ENCODE results near the gene SLF2. TPM values are rescaled to one million over a fixed set of nuclear protein-coding genes. Genes with fewer than 3 reads are reported as not detected.

Gene SLF2
- total and polyA plus RNA-seq, 2 donors from 2014 or later: 6.7 to 29.6 TPM

DNA sequence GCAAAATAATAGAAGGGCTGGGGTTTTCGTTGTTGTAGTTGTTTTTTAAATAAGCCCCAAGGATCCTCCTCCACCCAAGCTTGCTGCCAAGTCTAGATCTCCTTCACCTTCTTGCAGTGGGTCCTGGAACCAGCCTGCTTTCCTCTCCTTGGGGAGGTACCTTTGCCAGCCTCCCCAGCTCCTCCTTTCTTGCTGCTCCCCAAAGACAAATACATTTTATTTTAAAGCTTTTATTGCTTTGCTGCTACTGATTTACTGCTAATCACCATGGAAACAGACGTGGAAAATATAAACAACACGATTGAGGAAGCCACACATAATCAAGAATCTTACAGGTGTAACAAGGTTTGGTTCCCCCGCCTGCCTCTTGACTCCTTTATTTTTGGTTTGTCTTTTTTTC lies 17.4 kb upstream of the SLF2 start:
- H3K27me3 ChIP-seq (ENCODE audit: control insufficient read depth, insufficient read depth, low read length): no peaks in the 10 kb centered on the region
- intact Hi-C loops (cut with DNase I): no loop called here
- no peaks in the 10 kb centered on the region for H3K4me1 ChIP-seq (ENCODE audit: control insufficient read depth in 2 of 3, insufficient read depth in 2 of 3, low read depth in 1 of 3, low read length in 3 of 3)
- no peak for TF ChIP-seq CTCF (IDR thresholded peaks at IDR 0.05; ENCODE audit: borderline replicate concordance, extremely low read depth, insufficient read depth)
- H3K36me3 ChIP-seq (ENCODE audit: control insufficient read depth in 2 of 3, insufficient read depth in 3 of 3, low read length in 3 of 3): no peaks in the 10 kb centered on the region
- H3K4me3 ChIP-seq (ENCODE audit: low read length in 3 of 3): no peak overlapping the region
- H3K9me3 ChIP-seq (ENCODE audit: control insufficient read depth in 2 of 3, insufficient read depth in 1 of 3, low read length in 3 of 3): no peaks in the 10 kb centered on the region
- H3K27ac ChIP-seq (ENCODE audit: low read depth in 2 of 2, low read length in 2 of 2): no peak overlapping the region
- peak in 3 of 5 donors; percentile 55 to 93 (median 84) for DNase-seq
- no peak for FAIRE-seq
- no peak overlapping the region for H3K9ac ChIP-seq (ENCODE audit: low read length in 3 of 3)

DNA sequence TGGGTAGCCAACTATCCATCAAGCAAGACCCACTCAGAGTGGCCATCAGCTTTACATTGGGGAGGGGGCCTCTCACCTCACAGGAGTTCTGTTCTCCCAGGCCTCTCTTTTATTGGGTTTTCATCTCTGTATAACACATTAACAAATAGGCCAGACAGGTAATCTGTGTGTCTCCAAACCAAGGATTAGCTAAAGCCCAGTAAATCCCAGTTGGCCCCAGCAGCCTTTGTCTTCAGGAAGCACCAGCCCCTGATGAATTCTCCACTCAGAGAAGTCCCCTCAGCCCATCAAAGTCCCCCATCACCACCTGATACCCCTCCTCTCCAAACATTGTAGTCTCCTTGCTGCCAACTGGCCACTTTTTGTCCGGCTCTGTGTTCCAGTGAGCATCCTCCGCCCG lies 16.9 kb upstream of the SLF2 start:
- Histone ChIP-seq H3K4me3 (ENCODE audit: low read length in 3 of 3) (no peak overlapping the region), H3K9ac (ENCODE audit: low read length in 3 of 3) (no peak overlapping the region), H3K27me3 (ENCODE audit: control insufficient read depth, insufficient read depth, low read length) (no peaks in the 10 kb centered on the region), H3K36me3 (ENCODE audit: control insufficient read depth in 2 of 3, insufficient read depth in 3 of 3, low read length in 3 of 3) (no peaks in the 10 kb centered on the region), H3K9me3 (ENCODE audit: control insufficient read depth in 2 of 3, insufficient read depth in 1 of 3, low read length in 3 of 3) (no peaks in the 10 kb centered on the region), H3K4me1 (ENCODE audit: control insufficient read depth in 2 of 3, insufficient read depth in 2 of 3, low read depth in 1 of 3, low read length in 3 of 3) (no peaks in the 10 kb centered on the region), H3K27ac (ENCODE audit: low read depth in 2 of 2, low read length in 2 of 2) (no peak overlapping the region)
- intact Hi-C loops (cut with DNase I): no loop called here
- no peak for TF ChIP-seq CTCF (IDR thresholded peaks at IDR 0.05; ENCODE audit: borderline replicate concordance, extremely low read depth, insufficient read depth)
- FAIRE-seq (no peak), DNase-seq (no peak)

GRCh38 chr10:100896876-100897461 lies 15.8 kb upstream of the SLF2 start:
- intact Hi-C loops (cut with DNase I): no loop called here
- FAIRE-seq: no peak
- TF ChIP-seq CTCF (IDR thresholded peaks at IDR 0.05; ENCODE audit: borderline replicate concordance, extremely low read depth, insufficient read depth): no peak
- Histone ChIP-seq H3K4me3 (ENCODE audit: low read length in 3 of 3) (no peak overlapping the region), H3K4me1 (ENCODE audit: control insufficient read depth in 2 of 3, insufficient read depth in 2 of 3, low read depth in 1 of 3, low read length in 3 of 3) (no peaks in the 10 kb centered on the region), H3K27me3 (ENCODE audit: control insufficient read depth, insufficient read depth, low read length) (no peaks in the 10 kb centered on the region), H3K9me3 (ENCODE audit: control insufficient read depth in 2 of 3, insufficient read depth in 1 of 3, low read length in 3 of 3) (no peaks in the 10 kb centered on the region), H3K27ac (ENCODE audit: low read depth in 2 of 2, low read length in 2 of 2) (no peak overlapping the region), H3K9ac (ENCODE audit: low read length in 3 of 3) (no peak overlapping the region), H3K36me3 (ENCODE audit: control insufficient read depth in 2 of 3, insufficient read depth in 3 of 3, low read length in 3 of 3) (no peaks in the 10 kb centered on the region)
- no peak for DNase-seq

DNA sequence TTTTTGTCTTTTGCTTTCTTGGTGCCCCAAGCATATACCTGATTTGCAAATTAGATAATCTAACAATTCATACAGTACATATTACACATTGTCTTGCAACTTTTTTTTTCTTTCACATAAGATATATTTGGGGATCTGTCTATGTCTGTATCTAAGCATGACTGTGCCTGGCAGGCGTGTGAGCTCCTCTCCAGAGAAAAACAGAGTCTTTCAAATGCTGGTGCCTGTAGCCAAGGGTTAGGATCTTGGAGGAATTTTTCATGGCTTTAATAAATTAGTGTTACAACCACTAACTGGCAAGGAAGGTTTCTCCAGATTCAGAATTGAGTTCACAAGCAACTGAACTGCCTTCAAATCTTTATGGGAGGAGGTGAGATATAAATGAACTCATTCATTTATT lies 14.8 kb upstream of the SLF2 start:
- DNase-seq (no peak), FAIRE-seq (no peak)
- Histone ChIP-seq H3K27ac (ENCODE audit: low read depth in 2 of 2, low read length in 2 of 2) (no peak overlapping the region), H3K9ac (ENCODE audit: low read length in 3 of 3) (no peak overlapping the region), H3K27me3 (ENCODE audit: control insufficient read depth, insufficient read depth, low read length) (no peaks in the 10 kb centered on the region), H3K4me1 (ENCODE audit: control insufficient read depth in 2 of 3, insufficient read depth in 2 of 3, low read depth in 1 of 3, low read length in 3 of 3) (no peaks in the 10 kb centered on the region), H3K4me3 (ENCODE audit: low read length in 3 of 3) (no peak overlapping the region), H3K9me3 (ENCODE audit: control insufficient read depth in 2 of 3, insufficient read depth in 1 of 3, low read length in 3 of 3) (no peaks in the 10 kb centered on the region), H3K36me3 (ENCODE audit: control insufficient read depth in 2 of 3, insufficient read depth in 3 of 3, low read length in 3 of 3) (no peaks in the 10 kb centered on the region)
- no peak for TF ChIP-seq CTCF (IDR thresholded peaks at IDR 0.05; ENCODE audit: borderline replicate concordance, extremely low read depth, insufficient read depth)
- intact Hi-C loops (cut with DNase I): no loop called here

Data from kidney (tissue), 14 donors.